GM12892 (cell line): ENCODE results near the gene HUS1B.

Experiments used
- DNase-seq: peaks from one replicate; pipeline ENCODE4 v3.0.0; 2011; ENCODE audit not compliant: insufficient read length
- FAIRE-seq: peaks from 2 replicates; lab custom pipeline; 2011; peaks lifted over from hg19 to GRCh38; lab: Jason Lieb, UNC
- POLR2A ChIP-seq: IDR thresholded peaks from 2 replicates; pipeline ENCODE4 v1.6.1; 2011; ENCODE audit warnings: low read depth, low read length, control low read depth
- POLR2AphosphoS5 ChIP-seq: IDR thresholded peaks from 2 replicates; pipeline ENCODE4 v1.6.1; 2011; ENCODE audit warnings: low read depth, low read length, control low read depth
- TAF1 ChIP-seq: IDR thresholded peaks from 2 replicates; pipeline ENCODE4 v1.6.1; 2011; ENCODE audit warnings: low read depth, mild to moderate bottlenecking, control low read depth, low read length, borderline replicate concordance

Gene HUS1B

DNA sequence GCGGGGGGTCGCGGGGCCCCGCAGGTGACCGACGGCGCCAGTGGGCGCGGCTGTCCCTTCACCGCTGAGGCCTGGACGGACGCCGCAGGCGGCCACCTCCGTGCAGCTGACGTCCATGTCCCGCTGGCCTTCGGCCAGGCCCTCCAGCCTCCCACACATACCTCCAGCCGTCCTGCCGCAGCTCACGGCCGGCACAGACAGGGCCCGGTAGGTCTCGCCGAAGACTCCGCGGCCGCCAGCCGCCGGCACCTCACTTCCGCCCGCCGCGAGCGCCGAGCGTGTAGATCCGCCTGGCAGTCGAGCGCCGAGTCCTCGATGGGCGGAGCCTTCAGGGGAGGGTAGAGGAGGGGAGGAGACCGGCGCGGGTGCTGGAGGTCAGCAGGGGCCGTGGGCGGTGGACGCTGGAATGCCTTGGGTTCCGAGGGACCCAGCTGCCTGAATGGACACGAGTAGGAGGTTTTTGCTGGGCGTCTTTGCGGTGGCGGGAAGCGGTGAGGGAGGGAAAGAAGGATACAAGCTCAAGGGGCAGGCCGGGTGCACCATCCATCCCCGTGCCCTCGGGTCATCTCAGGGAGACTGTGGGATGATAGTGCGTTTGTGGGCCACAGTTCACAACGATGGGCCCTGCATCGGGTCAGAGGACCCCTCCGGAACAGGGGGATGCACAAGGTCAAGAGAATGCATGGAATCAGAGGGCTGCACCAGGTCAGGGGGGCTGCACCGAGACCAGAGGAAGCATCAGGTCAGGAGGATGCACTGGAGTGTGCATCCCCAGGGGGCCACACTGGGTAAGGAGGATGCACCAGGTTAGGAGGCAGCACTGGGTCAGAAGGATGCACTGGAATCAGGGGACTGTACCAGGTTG, 36.2 kb upstream of the HUS1B start, which contains the start of gene EXOC2:
Gene EXOC2 (minus strand): TSS at position 282 of the 865 bp plus-strand sequence. CDS start 55,321 bp downstream, outside the sequence.
- FAIRE-seq (peak; percentile 95), DNase-seq (peak; percentile 81)
- TF ChIP-seq POLR2A (peak; percentile 80), TAF1 (0 out of 2 replicates have a peak, but pooled peaks have one; percentile 25), POLR2AphosphoS5 (peak; percentile 74; the same call in 1 of the 2 replicates)

DNA sequence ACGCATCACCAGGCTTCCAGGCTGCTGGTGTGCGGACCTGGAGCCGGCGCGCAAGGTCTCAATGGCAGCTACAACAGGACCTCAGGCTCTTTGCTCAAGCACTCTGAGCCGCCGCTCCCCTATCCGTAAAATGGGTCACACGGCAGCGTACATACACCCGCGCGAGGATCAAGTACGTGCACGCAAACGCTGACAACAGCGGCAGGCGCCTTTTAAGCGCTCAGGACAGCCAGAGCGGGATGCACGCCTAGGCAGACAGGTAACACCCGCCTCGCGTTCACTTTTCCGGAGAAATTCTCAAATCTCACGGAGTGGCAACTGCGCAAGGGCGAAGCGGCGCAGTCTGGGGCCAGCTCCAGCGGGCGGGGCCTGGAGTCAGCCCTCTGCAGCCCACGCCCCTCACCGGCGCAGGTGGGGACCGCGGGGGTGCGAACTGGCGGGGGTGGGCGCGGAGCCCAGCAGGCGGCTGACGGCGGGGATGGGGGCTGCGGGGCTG, 35.5 kb upstream of the HUS1B start:
- TF ChIP-seq POLR2AphosphoS5 = no peak
- DNase-seq = peak; percentile 55
- FAIRE-seq = peak; percentile 85

DNA sequence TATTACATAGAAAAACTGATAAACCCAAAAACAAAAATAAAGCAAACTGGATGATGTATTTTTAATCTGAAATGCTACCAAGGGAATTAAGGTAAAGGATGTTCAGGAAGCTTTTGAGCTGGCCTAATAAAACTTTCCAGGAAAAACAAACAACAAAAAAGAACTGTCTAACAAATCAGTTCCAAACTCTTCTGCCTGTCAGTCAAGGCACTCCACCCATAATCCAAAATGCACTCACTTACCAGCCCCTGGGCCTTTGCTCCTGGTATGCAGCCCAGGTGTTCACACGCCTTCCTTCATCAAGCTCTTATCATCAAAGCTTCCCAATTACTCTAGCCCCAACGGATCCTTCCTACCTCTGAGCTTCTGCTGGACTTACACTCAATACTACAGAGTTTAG, 32.3 kb upstream of the HUS1B start:
- DNase-seq (no peak), FAIRE-seq (no peak)
- TF ChIP-seq POLR2A (no peak), POLR2AphosphoS5 (no peak), TAF1 (no peak)

DNA sequence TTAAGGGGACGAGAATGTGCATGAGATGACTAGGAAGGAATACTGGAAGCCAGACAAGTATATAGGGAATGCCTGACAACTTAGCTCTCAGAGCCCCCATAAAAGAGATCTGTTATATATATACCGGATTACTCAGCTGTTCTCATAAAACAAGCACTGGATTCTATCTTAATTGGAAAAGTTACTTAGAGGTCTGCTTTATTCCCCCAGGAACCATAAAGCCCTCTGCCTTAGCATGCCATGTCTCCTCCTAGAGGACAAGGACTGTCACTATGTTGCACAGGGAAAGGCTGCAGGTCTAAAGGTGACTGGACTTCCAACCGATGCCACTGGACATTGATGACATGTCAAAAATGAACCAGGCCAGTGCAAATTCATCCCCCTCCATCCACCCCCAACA, 29.6 kb upstream of the HUS1B start:
- FAIRE-seq = no peak
- DNase-seq = no peak
- TF ChIP-seq POLR2A = no peak
- TF ChIP-seq TAF1 = no peak
- no peak for TF ChIP-seq POLR2AphosphoS5

DNA sequence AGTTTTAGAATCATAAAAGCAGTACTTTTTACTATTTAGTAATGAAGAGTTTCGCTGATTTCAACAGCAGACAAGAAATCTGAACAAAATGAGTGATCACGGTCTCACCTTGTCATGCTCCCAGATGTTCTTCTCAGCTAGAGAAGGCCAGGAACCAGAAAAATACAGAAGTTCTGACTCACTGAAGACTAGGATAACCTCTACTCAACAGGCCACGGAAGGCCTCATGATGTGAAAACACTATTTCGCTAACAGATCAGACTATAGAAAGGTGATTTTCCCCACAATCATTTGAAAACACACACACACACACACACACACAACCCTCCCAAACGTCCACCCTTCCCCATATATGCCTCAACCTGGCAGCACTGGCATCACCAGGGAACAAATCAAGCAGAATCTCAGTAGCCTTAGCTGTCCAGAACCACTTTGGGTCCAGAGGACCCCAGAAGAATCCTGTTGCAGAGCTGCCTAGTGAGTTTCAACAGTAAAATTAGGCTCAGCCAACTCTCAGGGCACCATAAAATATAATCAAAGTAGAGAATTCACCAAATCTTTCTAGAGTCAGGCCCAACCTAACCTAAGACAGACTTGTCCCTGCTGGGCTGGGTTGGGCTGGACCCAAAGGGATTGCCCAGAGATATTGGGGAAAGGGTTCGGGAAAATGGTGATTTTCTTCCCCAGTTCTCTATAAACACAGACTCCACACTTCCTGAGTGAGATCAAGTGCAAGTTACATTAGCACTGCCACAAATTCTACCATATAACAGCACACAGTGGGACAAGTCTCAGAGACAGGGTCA, 28.1 kb upstream of the HUS1B start:
- FAIRE-seq (peak; percentile 64), DNase-seq (peak; percentile 48)
- TF ChIP-seq POLR2AphosphoS5 = no peak
- no peak for TF ChIP-seq POLR2A
- TF ChIP-seq TAF1 = no peak

DNA sequence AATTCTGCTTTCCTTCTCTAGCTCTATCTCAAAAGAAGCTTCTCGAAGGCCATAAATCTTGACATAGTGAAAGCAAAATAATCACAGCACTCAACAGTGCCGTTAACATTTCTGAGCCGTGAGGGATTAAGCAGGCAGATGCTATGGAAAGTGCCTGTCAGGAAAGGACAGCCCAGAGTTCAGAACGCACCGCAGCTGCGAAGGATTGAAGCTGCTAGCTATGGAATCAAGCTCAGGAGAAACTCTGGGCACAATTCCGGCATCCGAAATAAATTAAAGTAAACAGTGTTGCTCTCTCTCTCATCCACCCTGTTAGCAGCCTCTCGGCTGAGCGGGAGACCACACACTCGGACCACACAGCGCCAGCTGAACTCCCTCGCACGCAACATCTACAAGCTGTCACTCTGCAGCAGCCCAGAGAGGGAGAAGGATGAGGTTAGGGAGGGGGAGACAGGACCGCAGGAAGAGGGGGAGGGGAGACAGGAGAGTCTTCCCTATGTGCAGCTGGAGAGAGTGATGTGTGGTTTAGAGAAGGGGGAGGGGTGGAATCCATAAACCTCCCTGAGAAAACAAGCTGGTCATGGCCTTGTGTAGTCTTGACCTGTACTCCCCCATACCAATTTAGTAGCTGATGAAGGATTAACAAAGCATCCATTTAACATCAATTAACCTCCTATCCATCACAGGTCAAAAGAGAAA, 27.0 kb upstream of the HUS1B start:
- TF ChIP-seq POLR2A = no peak
- TF ChIP-seq POLR2AphosphoS5 = no peak
- TF ChIP-seq TAF1 = no peak
- DNase-seq (no peak), FAIRE-seq (no peak)

DNA sequence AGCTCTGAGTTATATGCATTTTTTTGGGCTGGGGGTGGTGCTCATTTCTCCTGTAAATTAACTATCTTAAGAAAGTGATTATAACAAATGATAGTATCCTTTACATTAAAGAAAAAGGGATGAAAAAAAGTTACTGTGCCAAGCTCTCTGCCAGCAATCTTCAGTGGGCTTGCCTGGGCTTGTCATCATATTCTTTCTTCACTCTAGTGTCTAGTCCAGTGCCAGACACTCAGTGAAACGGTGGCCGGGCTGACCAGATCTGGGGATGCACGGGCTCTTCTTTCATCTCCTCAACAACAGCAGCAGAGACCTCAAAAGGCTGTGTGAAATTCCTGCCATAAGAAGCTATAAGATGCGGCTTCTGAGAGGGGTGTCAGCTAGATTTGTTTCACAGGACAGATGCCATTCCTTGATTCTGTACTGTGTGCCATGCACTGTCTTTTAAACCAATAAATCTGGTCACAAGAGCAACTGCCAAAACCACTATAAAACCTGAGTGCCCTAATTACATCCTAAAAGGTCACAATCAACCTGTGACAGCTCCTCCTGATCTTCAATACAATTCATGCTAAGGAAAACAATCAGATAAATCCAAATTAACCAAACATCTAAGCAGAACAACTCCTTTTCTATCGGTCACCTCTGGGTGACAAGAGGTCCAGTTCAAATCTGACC, 23.9 kb upstream of the HUS1B start:
- TF ChIP-seq POLR2AphosphoS5 = no peak
- no peak for TF ChIP-seq POLR2A
- TF ChIP-seq TAF1 = no peak
- no peak for DNase-seq
- FAIRE-seq = no peak

DNA sequence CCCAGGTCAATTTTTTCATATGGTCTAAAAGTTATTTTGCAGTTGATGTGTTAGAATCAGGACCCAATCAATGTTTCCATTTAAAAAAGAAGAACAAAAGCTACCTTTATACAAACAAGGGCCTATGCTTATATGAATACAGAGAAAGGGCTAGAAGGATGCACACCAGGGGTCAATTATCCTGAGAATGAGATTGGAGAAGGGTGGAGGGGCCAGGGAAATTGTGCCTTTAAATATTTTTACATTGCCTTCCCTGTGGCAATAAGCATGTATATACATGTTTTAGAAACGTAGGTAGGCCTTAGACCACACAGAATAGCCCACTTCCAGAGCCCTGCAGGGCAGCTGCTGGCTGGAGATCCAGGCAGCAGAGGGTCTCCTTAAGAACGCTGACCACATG, 23.4 kb upstream of the HUS1B start:
- TF ChIP-seq POLR2AphosphoS5 (no peak), TAF1 (no peak)
- DNase-seq (no peak), FAIRE-seq (no peak)

DNA sequence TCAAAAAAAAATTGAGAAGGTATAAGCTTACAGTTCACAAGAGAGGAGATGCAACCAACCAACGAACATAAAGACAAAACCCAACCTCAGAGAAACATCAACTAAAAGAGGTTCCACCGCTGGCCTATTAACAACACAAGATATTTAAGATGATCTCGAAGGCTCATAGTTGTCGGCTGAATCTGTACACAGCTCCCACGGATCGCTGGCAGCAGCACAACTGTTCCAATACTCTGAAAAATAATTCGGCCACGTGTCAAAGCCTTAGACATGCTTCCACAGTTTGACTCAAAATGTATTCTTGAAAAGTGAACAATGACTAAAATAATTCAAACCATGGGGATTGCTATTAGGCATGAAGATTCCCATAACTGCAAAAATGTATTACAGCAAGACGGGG, 22.4 kb upstream of the HUS1B start:
- DNase-seq (no peak), FAIRE-seq (no peak)
- TF ChIP-seq TAF1 = no peak
- no peak for TF ChIP-seq POLR2AphosphoS5
- TF ChIP-seq POLR2A = no peak

DNA sequence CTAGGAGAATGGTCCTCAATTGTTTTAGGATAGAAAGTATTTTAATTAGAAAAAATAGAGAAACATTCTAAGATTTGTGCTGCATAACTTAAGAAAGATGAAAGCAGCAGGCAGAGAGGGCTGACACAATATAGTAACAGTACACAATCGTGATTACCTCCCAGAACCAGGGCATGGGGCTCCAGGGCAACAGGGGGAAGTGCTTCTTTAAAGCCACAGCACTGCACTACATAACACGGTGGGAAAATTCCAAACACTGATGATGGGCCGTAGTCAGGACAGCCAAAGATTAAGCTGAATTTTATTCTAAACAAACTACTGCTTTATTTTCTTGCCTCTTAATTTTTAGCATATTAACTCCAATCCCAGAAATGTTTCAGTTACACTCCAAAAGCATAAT, 21.6 kb upstream of the HUS1B start:
- no peak for FAIRE-seq
- no peak for TF ChIP-seq POLR2AphosphoS5
- no peak for TF ChIP-seq TAF1
- no peak for TF ChIP-seq POLR2A
- no peak for DNase-seq

DNA sequence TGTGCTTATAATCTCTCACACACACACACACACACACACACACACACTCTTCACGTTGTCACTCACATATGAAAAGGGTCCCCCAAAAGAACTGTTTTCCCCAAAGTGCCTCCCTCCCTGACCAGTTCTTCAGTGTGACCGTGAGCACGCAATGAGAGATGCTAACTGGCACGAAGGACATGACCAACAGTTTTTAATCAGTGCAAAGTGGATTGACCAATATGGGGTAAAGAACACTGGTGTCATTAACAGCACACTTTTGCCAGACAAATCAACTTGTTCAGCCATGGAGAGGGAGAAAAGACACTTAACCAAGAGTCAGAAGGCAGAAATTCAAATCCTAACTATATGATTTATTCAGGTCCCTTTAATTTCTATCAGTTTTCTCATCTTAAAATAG, 21.0 kb upstream of the HUS1B start:
- no peak for DNase-seq
- no peak for FAIRE-seq

More for the DNA sequence above, 21.0 kb upstream of the HUS1B start:
- no peak for TF ChIP-seq TAF1
- no peak for TF ChIP-seq POLR2A
- TF ChIP-seq POLR2AphosphoS5 = no peak
